Esophagus muscularis mucosa (tissue), 4 donors: ENCODE measurements around the gene FAM120B.

Experiments
- EP300 ChIP-seq: sonication (generic); formaldehyde crosslinking; IDR thresholded peaks from one replicate; pipeline ENCODE4 v1.6.1; 2017; ENCODE audit warnings: antibody characterized with exemption
- POLR2A ChIP-seq: fragments of 450-650 bp; IDR thresholded peaks from one replicate; pipeline ENCODE4 v1.6.1; 2017; ENCODE audit warnings: antibody characterized with exemption, moderate library complexity, mild to moderate bottlenecking, low read depth
- TF ChIP-seq, protein P1 (sequence below), 3 experiments: fragments of 200-600 bp in 2 of 3; fragments of 450-650 bp in 1 of 3; sonication (generic) in 2 of 3; IDR thresholded peaks; one replicate each; pipeline ENCODE4 v1.5.1; 2017 to 2019; ENCODE audit warnings: antibody characterized with exemption in 3 of 3, mild to moderate bottlenecking in 2 of 3, moderate library complexity in 1 of 3

GRCh38 chr6:170442596-170442995 is 136.0 kb downstream of the FAM120B start:
- TF ChIP-seq, protein P1, sequence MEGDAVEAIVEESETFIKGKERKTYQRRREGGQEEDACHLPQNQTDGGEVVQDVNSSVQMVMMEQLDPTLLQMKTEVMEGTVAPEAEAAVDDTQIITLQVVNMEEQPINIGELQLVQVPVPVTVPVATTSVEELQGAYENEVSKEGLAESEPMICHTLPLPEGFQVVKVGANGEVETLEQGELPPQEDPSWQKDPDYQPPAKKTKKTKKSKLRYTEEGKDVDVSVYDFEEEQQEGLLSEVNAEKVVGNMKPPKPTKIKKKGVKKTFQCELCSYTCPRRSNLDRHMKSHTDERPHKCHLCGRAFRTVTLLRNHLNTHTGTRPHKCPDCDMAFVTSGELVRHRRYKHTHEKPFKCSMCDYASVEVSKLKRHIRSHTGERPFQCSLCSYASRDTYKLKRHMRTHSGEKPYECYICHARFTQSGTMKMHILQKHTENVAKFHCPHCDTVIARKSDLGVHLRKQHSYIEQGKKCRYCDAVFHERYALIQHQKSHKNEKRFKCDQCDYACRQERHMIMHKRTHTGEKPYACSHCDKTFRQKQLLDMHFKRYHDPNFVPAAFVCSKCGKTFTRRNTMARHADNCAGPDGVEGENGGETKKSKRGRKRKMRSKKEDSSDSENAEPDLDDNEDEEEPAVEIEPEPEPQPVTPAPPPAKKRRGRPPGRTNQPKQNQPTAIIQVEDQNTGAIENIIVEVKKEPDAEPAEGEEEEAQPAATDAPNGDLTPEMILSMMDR (IDR thresholded peaks at IDR 0.05), result no peak
- TF ChIP-seq POLR2A (no peak), EP300 (no peak)
